RKO (cell line): Measurements from ENCODE around the gene ULK1.
"Not testable (repeated sequence)": the region's sequence is repeated elsewhere in the genome, so short reads cannot be mapped to it uniquely, and the experiment has no call there.

Experiments
- DNase-seq: peaks from one replicate; pipeline ENCODE4 v3.0.0-alpha.2; 2016; ENCODE audit warnings: low spot score

The ULK1 gene

GRCh38 chr12:131862084-131862441 lies 32.4 kb upstream of the ULK1 start:
- no peak for DNase-seq

DNA sequence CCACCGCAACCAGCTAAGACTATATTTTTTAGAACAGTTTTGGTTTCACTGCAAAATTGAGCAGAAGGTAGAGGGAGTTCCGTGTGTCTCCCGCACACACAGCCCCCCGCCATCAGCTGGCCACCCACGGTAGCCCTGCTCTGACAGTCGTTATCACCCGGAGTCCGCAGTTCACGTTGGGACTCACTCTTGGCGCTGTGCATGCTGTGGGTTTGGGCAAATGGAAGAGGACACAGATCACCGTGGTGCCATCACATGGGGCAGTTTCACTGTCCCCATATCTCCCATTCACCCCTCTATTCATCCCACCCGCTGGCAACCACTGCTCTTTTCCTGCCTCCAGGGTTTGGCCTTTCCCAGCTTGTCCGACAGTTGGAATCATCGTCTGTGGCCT lies 31.8 kb upstream of the ULK1 start:
- no peak for DNase-seq

GRCh38 chr12:131862994-131863710 lies 31.3 kb upstream of the ULK1 start:
- DNase-seq: no peak

DNA sequence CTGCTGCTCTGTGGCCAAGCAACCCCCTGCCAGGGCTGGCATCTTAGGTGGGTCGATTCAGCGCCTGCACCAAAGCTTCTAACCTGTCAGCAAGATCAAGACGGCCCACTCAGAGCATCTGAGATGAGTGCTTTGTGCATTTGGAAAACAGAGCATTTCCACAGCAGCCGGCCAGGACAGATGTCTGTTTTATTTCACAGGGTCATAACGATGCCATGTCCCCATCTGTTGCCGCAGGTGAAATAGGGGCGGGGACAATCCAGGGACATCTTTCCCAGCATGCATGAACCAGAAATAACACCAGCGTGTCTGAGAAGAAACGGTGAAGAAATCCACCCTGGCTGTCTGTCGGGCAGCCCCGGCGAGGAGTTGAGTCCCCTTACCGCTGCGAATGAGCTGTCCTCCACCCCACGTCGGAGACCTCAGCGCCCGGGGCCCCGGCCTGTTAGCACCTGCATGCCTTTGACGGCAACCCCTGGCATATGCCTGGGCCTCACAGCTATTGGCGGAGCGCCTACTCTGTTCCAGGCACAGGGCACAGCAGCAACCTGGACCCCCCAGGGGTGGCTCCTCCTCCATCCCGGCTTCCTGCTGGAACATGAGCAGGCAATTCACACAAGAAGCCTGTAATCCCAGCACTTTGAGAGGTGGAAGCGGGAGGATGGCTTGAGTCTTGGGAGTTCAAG lies 30.6 kb upstream of the ULK1 start:
- no peak for DNase-seq

DNA sequence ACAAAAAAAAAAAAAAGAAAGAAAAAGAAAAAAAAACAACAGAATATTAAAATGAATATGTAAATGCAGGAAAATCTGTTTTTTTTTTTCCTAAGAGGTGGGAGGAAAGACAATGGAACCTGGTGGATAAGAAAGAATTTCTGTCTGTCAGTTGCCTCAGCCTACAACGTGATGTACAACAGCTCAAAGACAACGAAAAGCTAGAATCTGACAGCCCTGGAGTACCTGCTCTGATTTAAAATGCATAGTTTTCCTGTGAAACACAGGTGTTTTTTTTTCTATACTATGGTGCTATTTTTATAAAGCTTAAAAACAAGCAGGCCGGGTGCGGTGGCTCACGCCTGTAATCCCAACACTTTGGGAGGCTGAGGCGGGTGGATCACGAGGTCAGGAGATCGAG lies 30.0 kb upstream of the ULK1 start:
- no peak for DNase-seq

DNA sequence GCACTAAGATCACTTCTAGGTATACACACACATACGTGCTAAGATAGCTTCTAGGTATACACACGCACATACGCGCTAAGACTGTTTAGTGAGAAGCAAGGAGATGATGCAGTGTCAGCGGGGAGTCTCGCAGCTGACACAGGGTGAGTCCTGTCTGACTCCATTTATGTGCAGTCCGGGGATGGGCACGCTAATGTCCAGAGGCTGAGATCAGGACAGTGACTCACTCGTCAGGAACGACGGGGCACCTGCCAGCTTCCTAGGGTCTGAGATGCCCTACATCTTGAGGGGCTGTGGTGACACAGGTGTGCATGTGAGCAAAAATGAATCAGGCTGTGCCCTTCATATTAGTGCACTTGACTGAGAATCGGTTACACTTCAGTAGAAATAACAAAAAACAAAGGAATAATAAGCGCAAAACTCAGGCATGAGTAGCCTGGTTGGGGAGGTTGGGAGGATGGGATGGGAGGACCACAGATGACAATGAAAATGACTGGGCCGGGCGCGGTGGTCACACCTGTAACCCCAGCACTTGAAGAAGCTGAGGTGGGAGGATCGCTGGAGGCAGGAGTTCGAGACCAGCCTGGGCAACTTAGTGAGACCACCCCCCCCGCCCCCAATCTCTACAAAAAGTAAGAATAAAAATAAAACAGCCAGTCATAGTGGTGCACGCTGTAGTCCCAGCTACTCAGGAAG lies 29.1 kb upstream of the ULK1 start:
- DNase-seq: peak; percentile 91

- DNase-seq: no peak
Measured at GRCh38 chr12:131867471-131867870, 27.0 kb upstream of the ULK1 start.

DNA sequence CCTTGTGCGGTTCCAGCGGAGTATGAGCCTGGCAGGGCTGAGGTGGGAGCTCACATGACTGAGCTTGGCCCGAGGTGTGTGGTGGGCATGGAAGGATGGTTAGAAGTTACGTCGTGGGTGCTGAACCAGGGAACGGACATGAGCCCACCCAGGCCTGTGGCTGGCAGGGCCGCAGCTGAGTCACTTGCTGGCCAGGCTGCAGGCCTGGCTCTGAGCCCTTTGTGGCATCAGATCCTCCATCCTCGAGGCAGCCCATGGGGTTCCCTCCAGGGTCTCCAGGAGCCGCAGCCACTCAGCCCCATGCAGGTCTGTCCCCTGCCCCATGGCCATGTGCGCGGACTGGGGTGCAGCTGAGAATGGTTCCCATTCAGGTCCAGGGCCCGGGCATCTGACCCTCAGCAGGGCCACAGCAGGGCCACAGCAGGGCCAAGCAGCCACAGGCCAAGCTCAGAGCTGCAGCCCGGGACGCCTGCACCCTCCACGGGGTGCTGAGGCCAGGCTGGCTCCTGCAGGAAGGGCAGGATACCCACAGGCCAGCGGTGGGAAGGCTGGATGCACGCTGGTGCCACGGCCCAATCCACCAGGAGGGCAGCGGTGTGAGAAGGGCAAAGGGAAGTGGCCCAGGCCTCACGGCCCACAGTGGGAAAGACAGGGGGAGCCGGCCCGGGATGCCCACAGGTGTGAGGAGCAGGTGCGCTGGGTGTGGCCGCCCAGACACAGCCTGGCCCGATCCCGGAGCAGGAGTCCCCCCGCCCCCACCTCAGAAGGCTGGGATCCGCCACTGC lies 26.3 kb upstream of the ULK1 start:
- DNase-seq: no peak

- peak; percentile 81 for DNase-seq
Measured at GRCh38 chr12:131869871-131870418, 24.5 kb upstream of the ULK1 start.

DNA sequence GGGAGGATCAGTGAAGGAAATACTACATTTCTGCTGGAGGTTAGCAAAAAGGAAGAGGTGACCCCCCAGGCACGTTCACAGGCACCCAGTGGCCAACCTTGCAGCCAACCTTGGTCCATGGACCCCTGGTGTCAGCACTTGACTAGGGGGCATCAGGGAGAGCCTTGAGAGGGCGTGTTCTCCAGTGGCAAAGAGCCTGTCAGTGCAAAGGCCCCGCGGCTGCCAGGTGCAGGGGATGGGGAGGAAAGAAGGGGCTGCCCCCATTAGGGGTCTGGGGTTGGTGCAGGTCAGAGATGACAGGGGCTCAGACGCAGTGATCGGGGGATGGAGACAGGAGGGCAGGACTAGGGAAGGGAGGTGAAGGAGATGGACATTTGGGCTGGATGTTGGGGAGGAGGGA lies 22.7 kb upstream of the ULK1 start:
- no peak for DNase-seq

- DNase-seq: peak; percentile 82
Measured at GRCh38 chr12:131872154-131873051, 22.0 kb upstream of the ULK1 start.

DNA sequence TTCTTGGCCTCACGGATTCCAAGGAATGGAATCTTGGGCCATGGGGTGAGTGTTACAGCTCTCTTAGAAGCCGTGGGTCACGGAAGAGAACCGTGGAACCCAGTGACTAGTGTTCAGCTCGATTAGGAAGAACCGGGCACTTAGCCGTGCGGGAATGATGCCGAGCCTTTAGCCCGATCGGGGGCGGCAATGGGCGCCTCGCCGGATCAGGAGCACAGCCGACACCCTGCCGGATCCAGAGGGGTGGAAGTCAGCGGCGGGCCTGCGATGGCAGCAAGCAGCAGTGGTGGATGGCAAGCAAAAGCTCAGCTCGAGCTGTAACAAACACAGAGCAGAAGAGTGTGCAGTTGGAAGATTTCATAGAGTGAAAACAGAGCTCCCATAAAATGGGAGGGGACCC lies 21.1 kb upstream of the ULK1 start:
- no peak for DNase-seq

GRCh38 chr12:131874972-131875371 lies 19.4 kb upstream of the ULK1 start:
- DNase-seq: not testable (repeated sequence)

GRCh38 chr12:131877216-131877615 lies 17.2 kb upstream of the ULK1 start:
- not testable (repeated sequence) for DNase-seq

DNA sequence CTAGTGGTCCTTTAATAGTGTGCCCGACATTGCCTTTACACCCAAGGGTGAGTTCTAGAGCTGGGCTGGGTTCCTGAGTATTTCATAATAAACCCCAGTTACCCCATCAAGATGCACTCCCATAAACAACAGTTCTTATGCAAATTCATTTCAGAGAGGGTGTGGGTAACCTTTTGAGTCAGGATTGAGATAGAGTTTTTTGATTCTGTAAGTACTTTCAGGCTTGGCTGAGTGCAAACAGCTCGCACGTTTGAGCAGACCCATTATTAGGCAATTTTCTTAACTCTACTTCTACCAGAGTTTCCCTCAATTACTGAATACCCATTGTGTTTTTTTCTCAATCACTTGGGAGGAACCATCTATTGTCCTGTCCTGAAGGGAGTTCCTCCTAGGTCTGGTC lies 16.0 kb upstream of the ULK1 start:
- not testable (repeated sequence) for DNase-seq

DNA sequence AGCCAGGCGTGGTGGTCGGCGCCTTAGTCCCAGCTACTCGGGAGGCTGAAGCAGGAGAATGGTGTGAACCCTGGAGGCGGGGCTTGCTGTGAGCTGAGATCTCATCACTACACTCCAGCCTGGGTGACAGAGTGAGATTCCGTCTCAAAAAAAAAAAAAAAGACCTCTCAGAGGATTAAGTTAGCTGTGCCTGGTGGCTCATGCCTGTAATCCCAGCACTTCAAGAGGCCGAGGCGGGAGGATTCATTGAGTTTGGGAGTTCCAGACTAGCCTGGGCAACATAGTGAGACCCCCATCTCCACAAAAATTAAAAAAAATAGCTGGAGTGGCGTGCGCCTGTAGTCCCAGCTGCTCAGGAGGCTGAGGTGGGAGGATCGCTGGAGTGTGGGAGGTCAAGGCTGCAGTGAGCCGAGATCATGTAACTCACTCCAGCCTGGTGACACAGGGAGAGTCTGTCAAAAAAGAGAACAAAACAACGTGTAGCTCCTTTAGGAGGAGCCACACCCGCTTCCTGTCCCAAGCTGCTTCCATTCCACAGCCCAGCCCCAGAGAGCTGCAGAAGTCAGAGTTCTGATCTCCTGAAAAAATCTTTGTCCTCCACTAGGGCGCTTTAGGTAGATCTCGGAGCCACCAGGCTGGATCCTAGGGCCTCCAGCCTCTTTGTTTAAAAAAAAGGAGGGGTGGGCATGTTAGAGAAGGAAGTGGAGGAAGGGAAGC lies 11.5 kb upstream of the ULK1 start:
- DNase-seq: no peak

GRCh38 chr12:131883521-131883900 lies 10.9 kb upstream of the ULK1 start:
- no peak for DNase-seq

- not testable (repeated sequence) for DNase-seq
Measured at GRCh38 chr12:131885076-131885475, 9.3 kb upstream of the ULK1 start.

DNA sequence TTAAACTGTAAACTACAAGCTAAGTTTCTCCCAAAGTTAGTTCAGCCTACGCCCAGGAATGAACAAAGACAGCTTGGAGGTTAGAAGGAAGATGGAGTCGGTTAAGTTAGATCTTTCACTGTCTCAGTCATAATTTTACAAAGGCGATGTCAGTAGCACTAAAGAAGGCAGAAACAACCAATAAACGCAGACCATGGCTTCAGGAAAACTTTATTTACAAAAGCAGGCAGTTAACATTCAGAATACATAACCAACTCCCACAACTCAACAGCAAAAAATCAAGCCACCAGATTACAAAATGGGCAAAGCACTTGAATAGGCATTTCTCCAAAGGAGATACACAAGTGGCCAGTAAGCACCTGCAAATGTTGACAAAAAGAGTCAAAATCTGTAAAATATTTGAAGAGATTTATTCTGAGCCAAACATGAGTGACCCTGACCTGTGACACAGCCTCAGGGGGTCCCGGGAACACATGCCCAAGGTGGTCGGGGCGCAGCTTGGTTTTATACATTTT lies 8.8 kb upstream of the ULK1 start:
- no peak for DNase-seq

DNA sequence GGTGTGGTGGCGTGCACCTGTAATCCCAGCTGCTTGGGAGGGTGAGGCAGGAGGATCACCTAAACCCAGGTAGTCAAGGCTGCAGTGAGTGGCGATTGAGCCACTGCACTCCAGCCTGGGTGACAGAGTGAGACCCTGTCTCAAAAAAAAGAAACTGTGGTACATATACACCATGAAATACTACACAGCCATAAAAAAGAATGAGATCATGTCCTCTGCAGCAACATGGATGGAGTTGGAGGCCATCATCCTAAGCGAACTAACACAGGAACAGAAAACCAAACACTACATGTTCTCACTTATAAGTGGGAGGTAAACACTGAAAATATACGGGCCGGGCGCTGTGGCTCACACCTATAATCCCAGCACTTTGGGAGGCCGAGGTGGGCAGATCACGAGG lies 2.7 kb upstream of the ULK1 start:
- DNase-seq: not testable (repeated sequence)
